ENCODE data around the gene TJP1. TPM values are rescaled to one million over a fixed set of nuclear protein-coding genes. Genes with fewer than 3 reads are reported as not detected.

The TJP1 gene
- total and polyA plus RNA-seq, 2 donors (not counting 1 experiment from before 2014, with no cell fraction given) = 0.10 TPM; not detected in 1

GRCh38 chr15:29815000-29815710 is 7.1 kb downstream of the TJP1 start:
- Mint-ChIP-seq H3K27ac (no peak overlapping the region), H3K9me3 (ENCODE audit: insufficient read depth) (peaks cover 3% of the 10 kb centered on the region), H3K4me1 (no peaks in the 10 kb centered on the region), H3K4me3 (no peak overlapping the region), H3K27me3 (peaks cover 67% of the 10 kb centered on the region)
- intact Hi-C loops (cut with micrococcal nuclease) = no loop called here
- DNase-seq (no peak), ATAC-seq (ENCODE audit: low read depth) (no peak)
- no peak overlapping the region for H3K27ac ChIP-seq (ENCODE audit: low read length in 2 of 2)
- H3K4me1 ChIP-seq (ENCODE audit: control insufficient read depth in 2 of 2, insufficient read depth in 2 of 2, low read length in 2 of 2) = no peaks in the 10 kb centered on the region
- POLR2A ChIA-PET = no interaction called here
- no peaks in the 10 kb centered on the region for H3K36me3 ChIP-seq (replicated peaks in 1 of 2; ENCODE audit: control extremely low read depth in 1 of 2, control insufficient read depth in 1 of 2, extremely low read depth in 1 of 2, insufficient read depth in 2 of 2, low read length in 1 of 2)
- CTCF ChIA-PET = no interaction called here
- no peaks in the 10 kb centered on the region for H3K79me2 ChIP-seq (ENCODE audit: control insufficient read depth, insufficient read depth, low read length)
- H3K4me2 ChIP-seq (replicated peaks; ENCODE audit: low read depth, low read length, poor library complexity, severe bottlenecking) = no peak overlapping the region
- no peak overlapping the region for H3K9ac ChIP-seq (ENCODE audit: low read length)
- peaks cover 0 to 33% (median 13%) of the 10 kb centered on the region in 4 experiments for H3K27me3 ChIP-seq (replicated peaks in 1 of 4; ENCODE audit: control extremely low read depth in 1 of 4, control insufficient read depth in 3 of 4, insufficient read depth in 4 of 4, low read length in 3 of 4)
- WGBS (ENCODE audit: insufficient coverage) = no CpG with 5 or more reads among the region's 3 CpGs
- H2AFZ ChIP-seq (ENCODE audit: insufficient read depth, low read depth, low read length, poor library complexity, severe bottlenecking) = no peak overlapping the region
- H3K9me3 ChIP-seq (ENCODE audit: control extremely low read depth in 1 of 3, control insufficient read depth in 2 of 3, insufficient read depth in 1 of 3, low read length in 2 of 3) = peaks cover 0 to 11% (median 3%) of the 10 kb centered on the region in 3 donors
- H3K4me3 ChIP-seq (ENCODE audit: control extremely low read depth in 1 of 5, extremely low read depth in 1 of 5, insufficient read depth in 1 of 5, low read depth in 2 of 5, low read length in 4 of 5) = no peak overlapping the region
- H4K20me1 ChIP-seq (ENCODE audit: control insufficient read depth, insufficient read depth, low read length, poor library complexity, severe bottlenecking) = no peaks in the 10 kb centered on the region
- no peak for TF ChIP-seq EZH2 (IDR thresholded peaks at IDR 0.05; ENCODE audit: borderline replicate concordance, insufficient read depth, low read depth, low read length, poor library complexity, severe bottlenecking)
- TF ChIP-seq, protein P1, sequence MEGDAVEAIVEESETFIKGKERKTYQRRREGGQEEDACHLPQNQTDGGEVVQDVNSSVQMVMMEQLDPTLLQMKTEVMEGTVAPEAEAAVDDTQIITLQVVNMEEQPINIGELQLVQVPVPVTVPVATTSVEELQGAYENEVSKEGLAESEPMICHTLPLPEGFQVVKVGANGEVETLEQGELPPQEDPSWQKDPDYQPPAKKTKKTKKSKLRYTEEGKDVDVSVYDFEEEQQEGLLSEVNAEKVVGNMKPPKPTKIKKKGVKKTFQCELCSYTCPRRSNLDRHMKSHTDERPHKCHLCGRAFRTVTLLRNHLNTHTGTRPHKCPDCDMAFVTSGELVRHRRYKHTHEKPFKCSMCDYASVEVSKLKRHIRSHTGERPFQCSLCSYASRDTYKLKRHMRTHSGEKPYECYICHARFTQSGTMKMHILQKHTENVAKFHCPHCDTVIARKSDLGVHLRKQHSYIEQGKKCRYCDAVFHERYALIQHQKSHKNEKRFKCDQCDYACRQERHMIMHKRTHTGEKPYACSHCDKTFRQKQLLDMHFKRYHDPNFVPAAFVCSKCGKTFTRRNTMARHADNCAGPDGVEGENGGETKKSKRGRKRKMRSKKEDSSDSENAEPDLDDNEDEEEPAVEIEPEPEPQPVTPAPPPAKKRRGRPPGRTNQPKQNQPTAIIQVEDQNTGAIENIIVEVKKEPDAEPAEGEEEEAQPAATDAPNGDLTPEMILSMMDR (IDR thresholded peaks at IDR 0.05) = no peak

GRCh38 chr15:29813009-29813408 is 9.3 kb downstream of the TJP1 start:
- Mint-ChIP-seq H3K27ac (no peak overlapping the region), H3K4me1 (no peaks in the 10 kb centered on the region), H3K9me3 (ENCODE audit: insufficient read depth) (peaks cover 3% of the 10 kb centered on the region), H3K27me3 (peaks cover 62% of the 10 kb centered on the region), H3K4me3 (no peak overlapping the region)
- DNase-seq (no peak), ATAC-seq (ENCODE audit: low read depth) (no peak)
- H3K9ac ChIP-seq (ENCODE audit: low read length) = no peak overlapping the region
- no peak overlapping the region for H3K4me3 ChIP-seq (ENCODE audit: control extremely low read depth in 1 of 5, extremely low read depth in 1 of 5, insufficient read depth in 1 of 5, low read depth in 2 of 5, low read length in 4 of 5)
- no peaks in the 10 kb centered on the region for H3K36me3 ChIP-seq (replicated peaks in 1 of 2; ENCODE audit: control extremely low read depth in 1 of 2, control insufficient read depth in 1 of 2, extremely low read depth in 1 of 2, insufficient read depth in 2 of 2, low read length in 1 of 2)
- ChIA-PET POLR2A (no interaction called here), CTCF (no interaction called here)
- no peak overlapping the region for H3K4me2 ChIP-seq (replicated peaks; ENCODE audit: low read depth, low read length, poor library complexity, severe bottlenecking)
- no peaks in the 10 kb centered on the region for H4K20me1 ChIP-seq (ENCODE audit: control insufficient read depth, insufficient read depth, low read length, poor library complexity, severe bottlenecking)
- peaks cover 0 to 4% (median 3%) of the 10 kb centered on the region in 3 donors for H3K9me3 ChIP-seq (ENCODE audit: control extremely low read depth in 1 of 3, control insufficient read depth in 2 of 3, insufficient read depth in 1 of 3, low read length in 2 of 3)
- TF ChIP-seq, protein P1 (IDR thresholded peaks at IDR 0.05) = no peak
- TF ChIP-seq EZH2 (IDR thresholded peaks at IDR 0.05; ENCODE audit: borderline replicate concordance, insufficient read depth, low read depth, low read length, poor library complexity, severe bottlenecking) = no peak
- H3K4me1 ChIP-seq (ENCODE audit: control insufficient read depth in 2 of 2, insufficient read depth in 2 of 2, low read length in 2 of 2) = no peaks in the 10 kb centered on the region
- intact Hi-C loops (cut with micrococcal nuclease) = no loop called here
- H3K27ac ChIP-seq (ENCODE audit: low read length in 2 of 2) = no peak overlapping the region
- peaks cover 0 to 21% (median 2%) of the 10 kb centered on the region in 4 experiments for H3K27me3 ChIP-seq (replicated peaks in 1 of 4; ENCODE audit: control extremely low read depth in 1 of 4, control insufficient read depth in 3 of 4, insufficient read depth in 4 of 4, low read length in 3 of 4)
- no peaks in the 10 kb centered on the region for H3K79me2 ChIP-seq (ENCODE audit: control insufficient read depth, insufficient read depth, low read length)
- no peak overlapping the region for H2AFZ ChIP-seq (ENCODE audit: insufficient read depth, low read depth, low read length, poor library complexity, severe bottlenecking)

All from B cell (primary cell).